ENCODE measurements around the gene NRG4.

Gene NRG4

DNA sequence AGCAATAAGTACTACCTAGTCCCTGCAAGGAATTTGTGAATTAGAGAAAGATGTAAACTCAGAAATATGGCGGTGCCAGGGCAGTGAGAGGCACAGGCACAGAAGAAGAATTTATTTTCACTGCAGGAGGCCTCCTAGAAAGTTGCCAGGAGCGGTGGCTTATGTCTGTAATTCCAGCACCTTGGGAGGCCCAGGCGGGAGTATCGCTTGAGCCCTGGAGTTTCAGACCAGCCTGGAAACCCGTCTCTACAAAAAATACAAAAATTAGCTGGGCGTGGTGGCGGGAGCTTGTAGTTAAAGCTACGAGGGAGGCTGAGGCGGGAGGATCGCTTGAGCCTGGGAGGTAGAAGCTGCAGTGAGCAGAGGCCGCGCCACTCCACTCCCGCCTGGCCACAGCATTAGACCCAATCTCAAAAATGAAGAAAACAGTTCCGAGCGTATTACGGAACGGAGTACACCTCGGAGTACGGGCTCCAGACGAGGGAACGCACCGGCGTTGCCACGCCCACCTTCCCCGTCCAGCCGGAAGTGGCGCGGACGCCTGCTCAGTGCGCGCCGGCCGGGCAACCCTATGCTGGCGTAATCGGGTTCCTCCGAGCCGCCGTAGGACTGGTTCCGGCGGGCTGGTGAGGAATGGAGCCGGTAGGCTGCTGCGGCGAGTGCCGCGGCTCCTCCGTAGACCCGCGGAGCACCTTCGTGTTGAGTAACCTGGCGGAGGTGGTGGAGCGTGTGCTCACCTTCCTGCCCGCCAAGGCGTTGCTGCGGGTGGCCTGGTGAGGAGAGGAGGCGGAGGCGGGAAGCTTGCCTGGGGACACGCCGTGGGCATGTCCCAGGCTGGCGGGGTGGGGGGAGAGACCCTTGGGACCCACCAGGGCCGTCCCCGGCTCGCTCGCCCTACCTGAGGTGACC, 108.6 kb downstream of the NRG4 start, which contains the start of gene FBXO22:
Gene FBXO22 (plus strand): TSS at position 548 of the 909 bp plus-strand sequence. CDS start 86 bp downstream, at position 634.
- peak; percentile 92 for DNase-seq (ENCODE audit: low read depth, low spot score)
- in situ Hi-C loops (cut with HindIII; ENCODE audit: low sequenced_read_pairs) = no loop called here
- TF ChIP-seq, protein P1, sequence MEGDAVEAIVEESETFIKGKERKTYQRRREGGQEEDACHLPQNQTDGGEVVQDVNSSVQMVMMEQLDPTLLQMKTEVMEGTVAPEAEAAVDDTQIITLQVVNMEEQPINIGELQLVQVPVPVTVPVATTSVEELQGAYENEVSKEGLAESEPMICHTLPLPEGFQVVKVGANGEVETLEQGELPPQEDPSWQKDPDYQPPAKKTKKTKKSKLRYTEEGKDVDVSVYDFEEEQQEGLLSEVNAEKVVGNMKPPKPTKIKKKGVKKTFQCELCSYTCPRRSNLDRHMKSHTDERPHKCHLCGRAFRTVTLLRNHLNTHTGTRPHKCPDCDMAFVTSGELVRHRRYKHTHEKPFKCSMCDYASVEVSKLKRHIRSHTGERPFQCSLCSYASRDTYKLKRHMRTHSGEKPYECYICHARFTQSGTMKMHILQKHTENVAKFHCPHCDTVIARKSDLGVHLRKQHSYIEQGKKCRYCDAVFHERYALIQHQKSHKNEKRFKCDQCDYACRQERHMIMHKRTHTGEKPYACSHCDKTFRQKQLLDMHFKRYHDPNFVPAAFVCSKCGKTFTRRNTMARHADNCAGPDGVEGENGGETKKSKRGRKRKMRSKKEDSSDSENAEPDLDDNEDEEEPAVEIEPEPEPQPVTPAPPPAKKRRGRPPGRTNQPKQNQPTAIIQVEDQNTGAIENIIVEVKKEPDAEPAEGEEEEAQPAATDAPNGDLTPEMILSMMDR (IDR thresholded peaks at IDR 0.05; ENCODE audit: low read depth, low read length) = no peak
- H3K4me3 ChIP-seq (ENCODE audit: low read depth, low read length) = peak within 1 kb of the TSS; percentile 97

DNA sequence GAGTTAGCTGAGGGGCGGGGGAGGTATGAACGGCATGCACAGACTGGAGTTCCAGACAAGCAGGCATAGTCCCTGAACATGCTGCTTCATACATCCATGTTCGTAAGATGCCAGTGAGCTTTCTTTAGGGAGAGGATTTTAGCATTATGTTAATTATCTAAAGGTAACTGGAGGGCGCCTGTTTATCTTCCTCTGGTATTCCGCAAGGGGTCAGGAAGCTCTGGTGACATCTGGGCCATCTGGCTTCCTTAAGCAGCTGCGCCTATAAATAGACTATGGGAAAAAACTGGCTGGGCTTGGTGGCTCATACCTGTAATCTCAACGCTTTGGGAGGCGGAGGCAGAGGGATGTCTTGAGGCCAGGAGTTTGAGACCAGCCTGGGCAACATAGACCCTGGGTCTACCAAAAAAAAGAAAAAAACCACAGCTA, 110.1 kb downstream of the NRG4 start:
- no peak for DNase-seq (ENCODE audit: low read depth, low spot score)
- TF ChIP-seq, protein P1 (IDR thresholded peaks at IDR 0.05; ENCODE audit: low read depth, low read length) = no peak
- in situ Hi-C loops (cut with HindIII; ENCODE audit: low sequenced_read_pairs) = no loop called here
- no peak overlapping the region for H3K4me3 ChIP-seq (ENCODE audit: low read depth, low read length)

DNA sequence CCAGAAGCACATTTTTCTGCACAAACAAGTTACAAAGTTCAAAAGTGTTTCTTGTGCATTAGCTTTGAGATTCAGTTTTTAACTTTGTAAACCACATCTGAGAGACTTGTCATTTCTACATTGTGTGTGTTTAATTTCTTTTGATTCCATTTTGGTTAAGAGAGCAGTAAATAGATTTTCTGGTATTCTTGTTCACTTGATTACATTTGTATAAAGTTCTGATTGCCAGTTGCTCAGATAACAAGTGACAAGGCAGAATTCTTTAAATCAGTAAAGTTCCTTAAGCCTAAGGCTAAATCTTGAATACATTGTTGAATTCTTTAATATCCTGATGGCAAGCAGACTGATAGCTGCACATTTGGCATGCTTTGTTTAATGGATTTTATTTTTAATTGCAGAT, 111.6 kb downstream of the NRG4 start:
- DNase-seq (ENCODE audit: low read depth, low spot score) = no peak
- H3K4me3 ChIP-seq (ENCODE audit: low read depth, low read length) = no peak overlapping the region
- in situ Hi-C loops (cut with HindIII; ENCODE audit: low sequenced_read_pairs) = no loop called here
- TF ChIP-seq, protein P1 (IDR thresholded peaks at IDR 0.05; ENCODE audit: low read depth, low read length) = no peak

DNA sequence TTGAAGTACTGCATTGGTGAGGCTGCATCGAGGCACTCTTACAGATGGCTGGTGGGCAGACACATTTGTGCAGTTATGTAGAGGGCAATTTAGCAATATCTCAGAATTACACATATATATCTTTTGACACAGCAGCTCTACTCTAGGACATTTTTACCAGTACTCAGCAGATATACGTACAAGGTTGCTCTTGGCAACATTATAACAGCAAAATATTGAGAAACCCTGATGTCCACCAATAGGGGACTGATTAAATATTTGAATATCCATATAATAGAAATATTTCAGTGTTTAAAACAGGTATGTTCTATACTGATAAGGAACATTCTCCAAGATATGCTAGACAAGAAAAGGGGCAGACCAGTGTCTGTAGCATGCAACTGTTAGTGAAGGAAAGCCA, 116.5 kb downstream of the NRG4 start:
- no peak for DNase-seq (ENCODE audit: low read depth, low spot score)
- TF ChIP-seq, protein P1 (IDR thresholded peaks at IDR 0.05; ENCODE audit: low read depth, low read length) = no peak
- in situ Hi-C loops (cut with HindIII; ENCODE audit: low sequenced_read_pairs) = no loop called here
- no peak overlapping the region for H3K4me3 ChIP-seq (ENCODE audit: low read depth, low read length)

DNA sequence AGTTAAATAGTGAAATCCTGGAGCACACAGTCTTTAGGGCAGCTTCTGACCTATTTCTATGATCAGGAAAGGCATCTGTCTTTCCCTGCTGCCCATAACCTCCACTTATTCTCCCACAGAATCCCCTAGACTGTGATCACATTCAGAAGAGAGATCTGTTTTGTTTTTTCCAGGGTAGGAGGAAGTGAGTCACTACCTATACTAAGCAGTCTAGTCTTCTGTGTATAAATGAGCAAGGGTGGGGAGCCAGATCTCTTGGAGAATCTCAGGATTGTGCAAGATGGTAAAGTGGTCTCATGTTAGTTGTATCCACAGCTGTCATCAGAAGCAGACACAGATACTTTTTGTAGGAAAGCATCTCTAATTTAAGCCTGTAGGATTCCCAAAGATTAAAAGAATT, 120.3 kb downstream of the NRG4 start:
- no peak overlapping the region for H3K4me3 ChIP-seq (ENCODE audit: low read depth, low read length)
- TF ChIP-seq, protein P1 (IDR thresholded peaks at IDR 0.05; ENCODE audit: low read depth, low read length) = no peak
- DNase-seq (ENCODE audit: low read depth, low spot score) = peak; percentile 88
- in situ Hi-C loops (cut with HindIII; ENCODE audit: low sequenced_read_pairs) = no loop called here

All from astrocyte of the spinal cord (primary cell).